Measurements from ENCODE around the gene ITPRIPL1. TPM values are rescaled to one million over a fixed set of nuclear protein-coding genes. Genes with fewer than 3 reads are reported as not detected.

ITPRIPL1 gene
- total RNA-seq, 4 donors from 2014 or later = 1.8 to 4.1 (median 2.5) TPM

DNA sequence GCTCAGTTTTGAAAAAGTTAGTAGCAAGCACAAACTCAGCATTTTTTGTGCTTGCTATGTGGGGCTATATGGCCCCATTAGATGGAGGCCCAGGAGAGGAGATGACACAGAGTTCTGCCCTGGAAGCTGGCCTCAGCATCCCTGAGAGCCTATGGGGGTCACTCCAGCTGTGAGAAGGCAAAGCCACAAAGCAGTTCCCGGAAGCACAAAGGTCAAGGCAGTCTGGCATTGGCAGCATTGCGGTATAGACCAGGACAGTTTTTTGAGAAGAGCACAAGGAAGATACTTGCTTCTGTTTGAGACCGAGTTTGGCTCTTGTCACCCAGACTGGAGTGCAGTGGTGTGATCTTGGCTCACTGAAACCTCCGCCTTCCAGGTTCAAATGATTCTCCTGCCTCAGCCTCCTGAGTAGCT, 7.5 kb upstream of the ITPRIPL1 start:
- TF ChIP-seq POLR2A (IDR thresholded peaks at IDR 0.05) = no peak
- TF ChIP-seq, protein P1, sequence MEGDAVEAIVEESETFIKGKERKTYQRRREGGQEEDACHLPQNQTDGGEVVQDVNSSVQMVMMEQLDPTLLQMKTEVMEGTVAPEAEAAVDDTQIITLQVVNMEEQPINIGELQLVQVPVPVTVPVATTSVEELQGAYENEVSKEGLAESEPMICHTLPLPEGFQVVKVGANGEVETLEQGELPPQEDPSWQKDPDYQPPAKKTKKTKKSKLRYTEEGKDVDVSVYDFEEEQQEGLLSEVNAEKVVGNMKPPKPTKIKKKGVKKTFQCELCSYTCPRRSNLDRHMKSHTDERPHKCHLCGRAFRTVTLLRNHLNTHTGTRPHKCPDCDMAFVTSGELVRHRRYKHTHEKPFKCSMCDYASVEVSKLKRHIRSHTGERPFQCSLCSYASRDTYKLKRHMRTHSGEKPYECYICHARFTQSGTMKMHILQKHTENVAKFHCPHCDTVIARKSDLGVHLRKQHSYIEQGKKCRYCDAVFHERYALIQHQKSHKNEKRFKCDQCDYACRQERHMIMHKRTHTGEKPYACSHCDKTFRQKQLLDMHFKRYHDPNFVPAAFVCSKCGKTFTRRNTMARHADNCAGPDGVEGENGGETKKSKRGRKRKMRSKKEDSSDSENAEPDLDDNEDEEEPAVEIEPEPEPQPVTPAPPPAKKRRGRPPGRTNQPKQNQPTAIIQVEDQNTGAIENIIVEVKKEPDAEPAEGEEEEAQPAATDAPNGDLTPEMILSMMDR (IDR thresholded peaks at IDR 0.05) = no peak
- Histone ChIP-seq H3K9me3 (no peaks in the 10 kb centered on the region), H3K36me3 (no peaks in the 10 kb centered on the region), H3K4me1 (peaks cover 9 to 25% (median 12%) of the 10 kb centered on the region in 3 donors), H3K27ac (no peak overlapping the region), H3K27me3 (peaks cover 0 to 43% (median 3%) of the 10 kb centered on the region in 4 donors), H3K4me3 (no peak overlapping the region)
- intact Hi-C loops (cut with DNase I) = no loop called here
- 94 to 100% methylated on average over 2 to 4 of the region's 4 CpGs for WGBS, 2 donors
- no peak for DNase-seq

DNA sequence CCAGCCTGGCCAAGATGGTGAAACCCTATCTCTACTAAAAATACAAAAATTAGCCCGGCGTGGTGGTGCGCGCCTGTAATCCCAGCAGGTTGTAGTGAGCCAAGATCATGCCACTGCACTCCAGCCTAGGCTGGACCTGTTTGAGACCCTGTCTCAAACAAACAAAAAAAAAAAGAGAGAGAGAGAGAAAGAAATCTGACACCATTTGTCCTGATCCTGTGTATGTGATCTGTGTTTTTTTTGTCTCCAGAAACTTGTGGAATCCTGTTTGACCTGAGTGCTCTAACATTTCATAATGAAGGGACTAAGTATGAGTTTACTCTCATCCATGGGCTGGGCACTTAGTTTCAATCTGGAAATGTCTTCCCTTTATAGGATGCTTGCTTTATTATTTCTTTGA, 6.4 kb upstream of the ITPRIPL1 start:
- Histone ChIP-seq H3K36me3 (no peaks in the 10 kb centered on the region), H3K4me1 (peaks cover 9 to 25% (median 12%) of the 10 kb centered on the region in 3 donors), H3K27ac (no peak overlapping the region), H3K27me3 (peaks cover 0 to 54% (median 7%) of the 10 kb centered on the region in 4 donors), H3K4me3 (no peak overlapping the region), H3K9me3 (no peaks in the 10 kb centered on the region)
- 95 to 96% methylated on average over 4 of the region's 4 CpGs for WGBS, 2 donors
- TF ChIP-seq POLR2A (IDR thresholded peaks at IDR 0.05) = no peak
- TF ChIP-seq, protein P1 (IDR thresholded peaks at IDR 0.05) = no peak
- DNase-seq = no peak
- intact Hi-C loops (cut with DNase I) = no loop called here

DNA sequence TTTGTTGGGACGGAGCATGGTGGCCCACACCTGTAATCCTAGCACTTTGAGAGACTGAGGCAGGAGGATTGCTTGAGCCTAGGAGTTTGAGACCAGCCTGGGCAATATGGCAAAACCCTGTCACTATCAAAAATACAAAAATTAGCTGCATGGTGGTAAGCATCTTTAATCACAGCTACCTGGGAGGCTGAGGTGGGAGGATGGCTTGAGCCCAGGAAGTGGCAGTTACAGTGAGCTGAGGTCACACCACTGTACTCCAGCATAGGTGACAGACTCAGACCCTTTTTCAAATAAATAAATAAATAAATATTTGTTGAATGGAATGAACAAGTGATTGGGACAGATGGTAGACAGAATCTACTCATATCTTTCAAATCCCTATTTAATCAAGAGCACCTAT, 5.7 kb upstream of the ITPRIPL1 start:
- peaks cover 0 to 61% (median 7%) of the 10 kb centered on the region in 4 donors for H3K27me3 ChIP-seq
- no peak for TF ChIP-seq POLR2A (IDR thresholded peaks at IDR 0.05)
- TF ChIP-seq, protein P1 (IDR thresholded peaks at IDR 0.05) = no peak
- 81 to 100% methylated on average over 1 of the region's 1 CpG for WGBS, 2 donors

DNA sequence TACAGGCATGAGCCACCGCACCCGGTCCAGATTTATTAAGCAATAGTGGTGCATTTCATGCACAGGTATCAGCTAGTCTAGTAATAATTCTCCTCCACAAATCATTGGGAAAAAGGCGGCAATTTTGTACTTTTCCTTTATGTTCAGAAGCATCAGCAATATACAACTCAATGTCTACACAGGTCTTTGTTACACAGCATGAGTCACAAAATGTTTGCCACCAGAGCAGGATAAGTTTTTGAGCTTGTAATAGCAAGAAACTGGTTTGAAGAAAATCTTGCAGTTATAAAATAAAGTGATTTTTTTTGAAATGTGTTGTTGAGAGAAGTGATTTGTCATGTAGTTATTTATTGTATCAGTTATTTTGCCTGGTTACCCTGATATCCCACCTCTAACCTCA, 4.8 kb upstream of the ITPRIPL1 start:
- Histone ChIP-seq H3K27ac (no peak overlapping the region), H3K9me3 (no peaks in the 10 kb centered on the region), H3K27me3 (peaks cover 0 to 70% (median 7%) of the 10 kb centered on the region in 4 donors), H3K4me1 (peaks cover 9 to 35% (median 12%) of the 10 kb centered on the region in 3 donors), H3K4me3 (peak overlapping the region in 2 of 4 donors; percentile 5 to 62), H3K36me3 (no peaks in the 10 kb centered on the region)
- 33 to 51% methylated on average over 3 of the region's 3 CpGs for WGBS, 2 donors
- TF ChIP-seq, protein P1 (IDR thresholded peaks at IDR 0.05) = no peak
- no peak for TF ChIP-seq POLR2A (IDR thresholded peaks at IDR 0.05)
- no peak for DNase-seq
- intact Hi-C loops (cut with DNase I) = no loop called here

More for the DNA sequence above, 5.7 kb upstream of the ITPRIPL1 start:
- H3K27ac ChIP-seq = no peak overlapping the region
- no peak overlapping the region for H3K4me3 ChIP-seq
- H3K4me1 ChIP-seq = peaks cover 9 to 26% (median 12%) of the 10 kb centered on the region in 3 donors
- H3K36me3 ChIP-seq = no peaks in the 10 kb centered on the region
- no peak for DNase-seq
- no peaks in the 10 kb centered on the region for H3K9me3 ChIP-seq
- intact Hi-C loops (cut with DNase I) = no loop called here

DNA sequence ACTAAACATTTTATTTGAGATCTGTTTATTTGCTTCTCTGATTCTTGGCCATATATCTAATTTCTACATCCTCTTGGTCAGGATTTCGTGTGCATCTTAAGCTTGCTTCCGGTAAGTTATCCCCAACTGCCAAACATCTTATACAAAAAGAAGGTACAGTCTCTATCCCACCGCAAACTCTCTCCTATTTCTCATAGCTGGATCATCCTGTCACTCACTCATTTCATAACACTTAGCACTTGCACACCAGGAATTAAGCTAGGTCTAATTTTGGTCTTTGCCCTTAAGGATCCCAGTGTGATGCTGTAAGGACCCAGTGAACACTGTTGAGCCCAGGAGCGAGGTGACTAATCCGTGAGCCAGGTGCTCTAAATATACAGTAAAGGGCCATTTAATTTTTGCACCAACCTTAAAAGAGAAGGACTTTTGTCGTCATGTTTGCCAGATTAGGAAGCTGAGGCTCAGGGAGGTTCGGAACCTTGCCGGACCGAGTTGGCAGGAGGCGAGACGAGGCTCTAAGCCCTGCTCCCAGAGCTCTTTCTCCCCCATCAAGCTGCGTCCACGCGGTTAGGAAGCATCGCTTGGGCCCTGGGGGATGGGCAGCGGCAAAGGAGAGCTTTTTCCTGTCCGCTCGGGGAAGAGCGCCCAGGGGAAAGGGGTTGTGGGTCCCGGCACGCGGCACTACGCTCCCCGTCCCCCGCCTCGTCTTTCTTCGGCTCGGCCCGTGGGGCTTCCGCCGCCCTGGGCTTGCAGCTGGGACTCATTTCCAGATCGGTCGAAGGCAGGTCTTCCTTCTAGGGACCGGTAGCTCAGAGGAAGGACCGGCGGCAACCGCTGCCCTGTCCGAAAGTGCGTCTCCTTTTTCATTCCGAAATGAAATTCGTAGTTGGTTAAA, 4.1 kb upstream of the ITPRIPL1 start:
- no peak for DNase-seq

More for the DNA sequence above, 4.1 kb upstream of the ITPRIPL1 start:
- peaks cover 12 to 42% (median 15%) of the 10 kb centered on the region in 3 donors for H3K4me1 ChIP-seq
- H3K27me3 ChIP-seq = peaks cover 0 to 77% (median 7%) of the 10 kb centered on the region in 4 donors
- 6% methylated on average over 19 to 26 of the region's 41 CpGs for WGBS, 2 donors
- no peaks in the 10 kb centered on the region for H3K36me3 ChIP-seq
- intact Hi-C loops (cut with DNase I) = no loop called here
- TF ChIP-seq, protein P1 (IDR thresholded peaks at IDR 0.05) = no peak
- TF ChIP-seq POLR2A (IDR thresholded peaks at IDR 0.05) = no peak
- peak overlapping the region; percentile 49 to 82 (median 77) for H3K27ac ChIP-seq
- no peaks in the 10 kb centered on the region for H3K9me3 ChIP-seq
- peak overlapping the region; percentile 39 to 79 (median 58) for H3K4me3 ChIP-seq
